ENCODE results near the gene MYO15A.
A peak's percentile ranks its signal among the peaks of the same experiment; 100 is the strongest.

The MYO15A gene

DNA sequence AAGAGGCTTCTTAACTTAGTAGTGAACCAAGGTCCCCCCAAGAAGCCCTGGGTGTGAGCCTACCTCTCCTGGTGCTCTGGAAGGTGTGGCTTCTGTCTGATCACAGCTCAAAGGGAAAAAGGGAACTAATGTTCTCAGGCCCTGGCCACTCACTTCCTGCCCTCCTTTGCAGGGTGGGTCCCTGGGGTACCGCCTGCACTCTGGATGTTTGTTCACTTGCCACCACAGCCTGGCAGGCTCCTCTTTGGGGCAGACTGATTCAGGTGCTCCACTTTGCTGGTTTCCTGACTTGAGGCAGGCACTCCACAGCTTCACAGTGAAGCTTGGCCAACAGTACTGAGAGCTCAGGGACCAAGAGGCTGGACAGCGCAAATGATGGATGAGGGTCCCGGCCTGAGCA, 5.9 kb upstream of the MYO15A start:
- no peak for DNase-seq

DNA sequence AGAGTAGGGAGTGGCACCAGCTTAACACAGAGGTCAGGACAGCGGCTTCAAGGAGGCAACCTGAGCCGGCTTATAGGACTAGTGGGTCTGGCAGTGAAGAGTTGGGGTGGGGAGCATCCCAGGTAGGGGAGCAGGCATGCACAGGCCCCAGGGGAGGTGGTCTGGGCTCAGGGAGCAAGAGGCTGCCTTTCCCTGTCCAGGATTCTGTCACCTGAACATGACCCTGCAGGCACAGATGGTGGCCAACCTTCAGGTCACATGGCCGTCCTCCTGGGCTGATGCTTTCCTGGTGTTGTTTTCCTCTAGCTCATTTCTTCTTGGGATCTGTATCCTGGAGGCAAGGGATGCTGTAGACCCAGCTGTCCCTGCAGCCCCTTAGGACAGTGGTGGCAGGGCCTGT, 3.5 kb upstream of the MYO15A start:
- DNase-seq, result no peak

DNA sequence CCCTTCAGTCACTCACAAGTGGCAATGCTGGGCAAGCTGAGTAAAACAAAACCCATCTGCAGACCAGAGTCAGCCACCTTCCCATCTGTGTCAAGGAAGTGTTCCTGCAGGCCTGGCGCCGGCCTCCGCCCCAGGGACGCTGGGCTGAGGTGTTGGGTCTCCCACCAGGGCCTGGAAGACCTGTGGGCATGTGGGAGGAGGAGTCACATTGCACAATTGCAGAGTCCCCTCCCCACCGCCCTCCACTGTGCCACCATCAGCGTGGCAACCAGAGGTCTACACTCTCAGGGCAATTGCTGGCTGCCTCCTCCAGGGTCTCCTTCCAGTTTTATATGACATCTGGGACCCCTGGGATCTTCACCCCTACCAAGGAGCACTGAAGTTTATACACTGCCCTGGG, 3.0 kb upstream of the MYO15A start:
- no peak for DNase-seq

DNA sequence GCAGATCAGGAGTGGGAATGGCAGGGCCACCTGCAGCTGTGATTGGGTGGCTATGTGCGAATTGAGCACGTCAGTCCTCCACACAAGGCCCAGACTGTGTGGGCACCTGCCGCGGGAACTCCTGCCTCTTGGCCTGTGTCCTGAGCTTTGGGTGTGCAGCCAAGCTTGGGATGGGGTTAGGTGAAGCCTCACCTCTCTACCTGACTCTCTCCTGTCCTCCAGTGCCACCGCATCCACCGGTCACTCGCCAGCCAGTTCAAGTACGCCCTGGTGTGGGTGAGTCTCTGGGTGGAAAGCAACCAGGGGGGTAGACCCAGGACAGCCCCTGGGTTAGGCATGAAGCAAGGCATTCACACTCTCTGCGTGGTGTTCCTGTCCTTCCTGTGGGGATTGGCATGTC, 2.3 kb upstream of the MYO15A start:
- no peak for DNase-seq

DNA sequence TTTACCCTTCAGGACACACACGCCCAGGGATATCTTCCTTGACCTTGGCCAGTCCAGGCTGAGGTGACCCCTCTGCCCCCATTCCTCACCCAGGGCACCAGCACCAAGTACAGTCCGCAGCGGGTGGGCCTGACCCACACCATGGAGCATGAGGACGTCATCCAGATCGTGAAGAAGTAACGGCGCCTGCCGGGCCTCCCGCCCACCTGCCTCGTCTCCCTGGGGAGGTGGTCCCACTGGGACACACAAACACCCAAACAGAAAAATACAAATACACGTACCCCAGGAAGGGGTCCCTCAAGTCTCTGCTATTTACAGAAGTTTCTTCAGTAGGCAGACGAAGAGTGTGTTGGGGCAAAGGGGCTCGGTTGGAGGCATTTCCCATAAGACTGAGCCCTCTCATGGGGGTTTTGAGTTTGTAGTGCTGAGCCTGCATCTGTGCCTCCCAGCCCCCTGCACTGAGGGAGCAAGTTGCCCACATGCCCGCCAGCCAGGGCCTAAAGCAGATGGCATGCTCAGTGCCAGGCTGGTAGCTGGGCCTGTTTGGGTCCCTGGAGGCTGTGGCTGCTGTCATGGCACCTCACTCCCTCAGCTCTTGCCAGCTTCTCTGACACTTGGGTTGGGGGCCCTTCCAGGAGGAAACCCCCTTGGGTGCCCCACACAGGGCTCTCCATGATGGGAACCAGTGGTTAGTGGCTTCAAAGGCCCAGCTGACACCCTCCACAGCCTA, 1.3 kb upstream of the MYO15A start:
- no peak for DNase-seq

DNA sequence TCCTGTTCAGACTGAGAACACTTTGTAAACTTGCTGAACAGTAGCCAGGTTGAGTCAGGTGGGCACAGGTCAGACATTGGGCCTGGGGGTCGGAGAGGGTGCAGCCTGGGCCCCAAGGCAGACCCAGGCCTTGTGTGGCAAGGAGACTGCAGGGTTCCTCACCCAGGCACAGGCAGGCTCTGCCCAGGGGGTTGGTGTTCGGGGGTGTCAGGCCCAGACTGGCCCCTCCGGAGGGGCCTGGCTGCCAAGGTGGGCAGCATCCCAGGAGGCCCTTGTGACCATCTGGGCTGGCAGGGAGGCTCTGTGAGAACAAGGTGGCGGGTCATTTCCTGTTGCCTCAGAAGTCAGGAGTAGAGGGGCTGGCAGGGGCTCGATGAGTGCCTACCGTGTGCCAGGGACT, 585 bp upstream of the MYO15A start:
- no peak for DNase-seq

- DNase-seq, result no peak
Observed at GRCh38 chr17:18109935-18110485, 1.5 kb downstream of the MYO15A start.

DNA sequence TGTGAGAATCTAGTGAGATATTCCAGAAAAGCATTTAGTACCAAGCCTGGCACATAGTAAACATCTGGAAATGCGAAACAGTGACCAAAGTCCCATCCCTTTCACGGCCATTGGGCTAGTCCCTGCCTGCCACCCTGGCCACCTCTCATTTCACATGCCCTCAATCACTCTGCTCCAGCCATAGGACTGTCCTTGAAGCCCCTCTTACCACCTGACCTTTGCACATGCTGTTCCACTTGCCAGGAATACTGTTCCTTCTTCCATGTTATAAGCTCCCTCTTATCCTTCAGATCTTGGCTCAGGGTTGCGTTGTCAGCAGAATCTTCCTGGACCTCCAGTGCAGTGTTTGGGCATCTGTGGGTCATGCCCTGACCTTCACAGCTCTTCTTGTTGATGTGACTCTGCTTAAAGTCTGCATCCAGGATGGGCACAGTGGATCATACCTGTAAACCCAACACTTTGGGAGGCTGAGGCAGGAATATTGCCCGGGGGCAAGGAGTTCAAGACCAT, 2.1 kb downstream of the MYO15A start:
- DNase-seq, result no peak

DNA sequence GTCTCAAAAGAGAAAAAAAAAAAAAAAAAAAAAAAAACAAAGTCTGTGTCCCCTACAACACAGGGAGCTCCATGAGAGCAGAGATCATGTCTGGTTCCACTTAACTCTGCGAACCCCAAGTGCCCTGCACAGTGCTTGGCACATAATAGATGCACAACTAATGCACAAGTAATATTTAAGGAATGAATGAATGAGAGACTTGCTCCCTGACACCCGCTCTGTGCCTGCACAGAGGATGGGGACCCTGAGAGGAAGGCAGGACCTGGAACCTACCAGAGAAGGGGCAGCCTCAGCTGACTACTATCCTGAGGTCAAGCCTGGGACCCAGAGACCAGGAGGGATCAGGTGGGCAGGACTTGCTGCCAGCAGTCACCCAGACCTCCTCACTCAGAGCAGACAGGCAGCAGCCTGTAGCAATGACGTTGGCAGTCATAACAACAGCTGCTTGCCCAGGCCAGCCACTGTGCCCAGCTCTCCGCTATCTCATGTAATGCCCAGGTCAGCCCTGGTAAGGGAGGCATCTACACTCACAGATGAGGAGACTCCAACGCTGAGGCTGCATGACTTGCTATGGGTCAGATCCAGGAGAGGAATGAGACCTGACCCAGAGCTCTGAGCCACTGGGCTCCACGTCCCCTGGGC, 2.9 kb downstream of the MYO15A start:
- DNase-seq, result no peak

GRCh38 chr17:18115517-18115916, 7.0 kb downstream of the MYO15A start:
- no peak for DNase-seq

DNA sequence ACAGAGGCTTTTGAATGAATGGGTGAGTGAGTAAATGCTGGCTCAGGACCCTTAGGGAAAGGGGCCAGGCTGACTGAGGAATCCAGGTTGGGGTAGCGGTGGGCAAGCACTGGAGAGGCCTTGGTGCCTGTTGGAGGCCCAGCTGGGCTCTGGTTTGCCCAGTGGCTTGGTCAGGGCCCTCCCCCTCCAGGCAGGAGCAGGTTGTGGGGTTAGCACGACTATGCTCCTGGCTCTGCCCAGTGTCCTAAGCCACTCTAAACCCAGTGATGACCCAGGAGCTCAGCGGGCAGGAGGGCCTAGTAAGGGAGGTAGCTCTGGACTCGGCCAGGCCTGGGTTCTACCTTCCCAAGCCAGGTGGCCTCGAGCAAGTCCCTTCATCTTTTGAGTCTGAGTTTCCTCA, 7.5 kb downstream of the MYO15A start:
- DNase-seq, result no peak

DNA sequence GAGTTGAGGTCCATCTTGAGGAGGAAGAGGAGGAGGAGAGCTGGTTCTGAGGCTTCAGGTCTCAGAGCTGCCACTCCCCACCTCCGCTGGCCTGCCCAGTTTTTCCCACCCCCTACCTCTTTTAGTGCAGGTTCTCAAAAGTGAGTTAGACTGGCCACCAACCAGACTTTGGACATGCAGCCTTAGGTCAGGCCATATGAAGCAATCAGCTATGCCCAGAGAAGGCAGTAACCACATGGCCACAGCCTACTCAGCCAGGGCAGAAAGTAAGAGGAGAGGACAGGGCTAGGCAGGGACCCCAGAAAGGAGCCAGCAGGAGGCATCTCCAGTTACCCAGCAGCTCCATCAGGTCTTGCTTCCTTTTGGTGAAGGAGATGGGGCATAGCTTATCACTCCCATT, 9.0 kb downstream of the MYO15A start:
- no peak for DNase-seq

GRCh38 chr17:18117982-18118975, 9.7 kb downstream of the MYO15A start:
- DNase-seq, result no peak

DNA sequence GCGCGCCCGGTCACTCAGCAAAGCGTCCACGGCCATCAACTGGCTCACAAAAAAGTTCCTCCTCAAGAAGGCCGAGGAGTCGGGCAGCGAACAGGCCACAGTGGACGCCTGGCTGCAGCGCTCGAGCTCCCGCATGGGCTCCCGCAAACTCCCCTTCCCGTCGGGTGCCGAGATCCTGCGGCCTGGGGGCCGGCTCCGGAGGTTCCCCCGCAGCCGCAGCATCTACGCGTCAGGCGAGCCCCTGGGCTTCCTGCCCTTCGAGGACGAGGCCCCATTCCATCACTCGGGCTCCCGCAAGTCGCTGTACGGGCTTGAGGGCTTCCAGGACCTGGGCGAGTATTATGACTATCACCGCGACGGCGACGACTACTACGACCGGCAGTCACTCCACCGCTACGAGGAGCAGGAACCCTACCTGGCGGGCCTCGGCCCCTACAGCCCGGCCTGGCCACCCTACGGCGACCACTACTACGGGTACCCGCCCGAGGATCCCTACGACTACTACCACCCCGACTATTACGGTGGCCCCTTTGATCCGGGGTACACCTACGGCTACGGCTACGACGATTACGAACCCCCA, 10.7 kb downstream of the MYO15A start:
- DNase-seq, result no peak

DNA sequence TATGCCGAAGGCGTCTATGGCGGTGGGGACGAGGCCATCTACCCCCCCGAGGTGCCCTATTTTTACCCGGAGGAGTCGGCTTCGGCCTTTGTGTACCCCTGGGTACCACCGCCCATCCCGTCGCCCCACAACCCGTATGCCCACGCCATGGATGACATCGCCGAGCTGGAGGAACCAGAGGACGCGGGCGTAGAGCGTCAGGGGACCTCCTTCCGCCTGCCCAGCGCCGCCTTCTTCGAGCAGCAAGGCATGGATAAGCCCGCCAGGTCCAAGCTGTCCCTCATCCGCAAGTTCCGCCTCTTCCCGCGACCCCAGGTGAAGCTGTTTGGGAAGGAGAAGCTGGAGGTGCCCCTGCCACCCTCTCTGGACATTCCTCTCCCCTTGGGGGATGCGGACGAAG, 11.4 kb downstream of the MYO15A start:
- DNase-seq, result no peak

- DNase-seq, result no peak
Observed at GRCh38 chr17:18120461-18121017, 12.0 kb downstream of the MYO15A start.

- no peak for DNase-seq
Observed at GRCh38 chr17:18121144-18121910, 12.8 kb downstream of the MYO15A start.

DNA sequence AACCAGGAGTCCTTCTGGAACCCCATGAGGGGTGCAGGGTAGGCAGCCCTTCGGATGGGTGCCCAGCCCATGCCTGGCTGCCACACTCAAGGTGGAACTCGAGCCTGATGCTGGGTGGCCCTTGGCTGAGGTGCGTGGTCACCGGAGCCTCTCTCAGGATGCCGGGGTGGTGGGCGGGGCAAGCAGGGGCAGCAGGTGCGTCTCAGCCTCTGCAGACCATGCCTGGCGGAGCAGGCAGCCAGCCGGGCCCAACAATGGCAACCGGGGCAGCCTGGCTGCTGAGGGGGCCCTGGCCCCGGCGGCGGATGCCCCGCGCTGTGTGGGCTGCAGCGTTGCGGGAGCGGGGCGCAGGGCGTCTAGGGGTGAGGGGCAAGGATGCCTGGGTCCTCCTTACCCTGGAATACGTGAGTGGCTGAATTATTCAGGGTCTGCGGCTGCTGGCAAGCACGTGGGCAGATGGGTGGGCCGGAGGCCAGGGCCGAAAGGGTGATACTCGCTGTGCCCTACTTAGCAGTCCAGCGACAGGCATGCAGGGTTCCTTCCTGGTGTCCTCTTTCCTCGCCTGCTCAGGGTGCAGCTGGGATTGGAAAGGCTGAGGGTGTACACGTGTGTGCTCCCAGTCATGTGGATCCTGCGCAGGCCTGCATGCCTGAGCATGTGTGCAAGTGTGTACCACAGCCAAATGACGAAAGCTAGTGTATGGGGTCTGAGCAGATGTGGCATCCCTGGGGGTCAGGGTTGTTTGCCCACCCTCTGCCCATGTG, 14.6 kb downstream of the MYO15A start:
- no peak for DNase-seq

DNA sequence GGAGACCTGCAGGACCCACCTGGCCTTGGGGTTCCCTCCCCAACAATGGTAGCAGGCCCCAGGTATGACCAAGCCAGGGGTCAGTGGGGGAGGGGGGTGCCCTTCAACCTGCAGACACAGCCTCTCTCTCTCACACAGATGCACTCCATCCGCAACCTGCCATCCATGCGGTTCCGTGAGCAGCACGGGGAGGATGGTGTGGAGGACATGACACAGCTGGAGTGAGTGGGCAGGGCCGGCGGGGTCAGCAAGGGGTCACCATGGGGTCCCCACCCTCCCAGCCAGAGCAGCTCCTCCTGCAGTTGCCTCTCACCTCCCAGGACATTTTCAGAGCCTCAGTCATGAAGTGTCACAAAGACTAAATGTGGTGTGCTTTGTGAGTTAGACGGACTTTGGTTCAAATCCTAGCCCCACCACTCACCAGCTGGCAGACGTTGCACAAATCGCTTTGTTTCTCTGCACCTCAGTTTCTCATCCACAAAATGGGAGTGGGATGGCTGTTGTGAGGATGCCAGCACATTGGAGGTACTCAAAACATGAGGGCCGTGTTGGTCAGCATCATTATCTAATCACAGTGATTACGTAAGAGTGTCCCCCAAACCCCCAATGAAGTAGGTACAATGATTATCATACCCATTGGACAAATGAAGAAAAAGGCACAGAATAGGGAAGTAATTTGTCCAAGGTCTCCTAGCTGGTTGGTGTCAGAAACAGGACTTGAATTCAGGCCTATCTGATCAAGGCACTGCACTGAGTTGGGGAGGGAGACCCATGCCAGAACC, 16.0 kb downstream of the MYO15A start:
- no peak for DNase-seq

GRCh38 chr17:18129041-18129502, 20.5 kb downstream of the MYO15A start:
- peak; percentile 14 for DNase-seq
